ENCODE data around the gene HOXC12.

GRCh38 chr12:53993162-53994008 is 38.7 kb downstream of the HOXC12 start:
- TF ChIP-seq CTCF (IDR thresholded peaks at IDR 0.05; ENCODE audit: low read depth, low read length) (no peak), EZH2phosphoT487 (IDR thresholded peaks at IDR 0.05; ENCODE audit: low read depth) (no peak)

Measured in OCI-LY3 (cell line).